HG02642 (cell line): Measurements from ENCODE around the gene STT3B.
A peak's percentile ranks its signal among the peaks of the same experiment; 100 is the strongest.

Experiments
- ATAC-seq: cut with Tn5 transposase; IDR thresholded peaks from one replicate; pipeline ENCODE4 v1.9.1; 2021; ENCODE audit warnings: mild to moderate bottlenecking; ENCODE audit not compliant: unreplicated experiment, poor library complexity

Gene STT3B

DNA sequence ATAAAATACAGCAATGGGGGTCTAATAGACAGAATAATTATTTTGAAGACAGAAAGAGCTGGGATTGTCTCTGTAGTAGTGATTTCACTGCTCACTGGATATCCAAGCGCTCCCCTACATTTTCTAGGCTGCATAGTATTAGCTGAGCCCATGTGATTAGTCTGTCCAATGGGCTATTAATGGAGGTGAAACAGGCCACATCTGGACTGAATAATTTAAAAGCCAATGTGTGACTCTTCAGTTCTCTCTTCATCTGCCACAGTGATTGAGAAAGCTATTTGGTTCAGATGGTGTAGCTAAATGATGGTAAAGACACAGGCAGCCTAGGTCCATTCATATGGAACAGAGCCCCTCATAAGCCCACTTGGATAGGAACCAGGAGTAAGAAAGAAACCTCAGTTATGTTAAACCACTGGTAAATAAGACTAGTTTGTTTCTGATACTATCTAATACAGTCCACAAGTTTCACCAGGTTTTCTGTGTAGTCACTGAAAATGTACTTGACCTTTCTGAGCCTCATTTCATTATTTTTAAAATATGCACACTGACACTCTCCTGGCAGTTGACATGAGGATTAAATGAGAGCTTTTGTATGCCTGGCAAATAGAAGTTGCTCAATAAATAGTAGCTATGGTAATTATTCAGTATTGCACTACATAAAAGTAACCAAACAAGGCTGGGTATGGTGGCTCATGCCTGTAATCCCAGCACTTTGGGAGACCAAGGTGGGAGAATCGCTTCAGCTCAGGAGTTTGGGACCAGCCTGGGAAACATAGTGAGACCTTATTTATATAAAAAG lies 17.0 kb upstream of the STT3B start:
- ATAC-seq, result no peak

DNA sequence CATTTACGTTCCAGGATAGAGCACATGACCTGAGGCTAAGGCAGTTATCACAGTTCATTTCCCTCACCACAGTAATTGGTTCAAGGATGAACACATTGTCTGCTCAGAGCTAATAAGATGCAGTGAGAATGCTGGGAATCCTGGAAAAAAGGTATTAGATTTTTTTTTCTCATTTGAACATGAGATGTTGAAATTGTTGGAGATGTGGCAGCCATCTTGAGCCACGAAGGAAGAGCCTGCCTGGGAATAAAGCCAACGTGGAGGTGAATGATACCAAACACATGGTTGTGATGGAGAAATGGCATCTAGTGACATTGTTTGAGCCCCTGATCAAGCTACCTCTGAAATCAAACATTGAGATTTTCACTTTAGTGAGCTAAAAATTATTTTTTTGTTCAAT lies 16.0 kb upstream of the STT3B start:
- no peak for ATAC-seq

DNA sequence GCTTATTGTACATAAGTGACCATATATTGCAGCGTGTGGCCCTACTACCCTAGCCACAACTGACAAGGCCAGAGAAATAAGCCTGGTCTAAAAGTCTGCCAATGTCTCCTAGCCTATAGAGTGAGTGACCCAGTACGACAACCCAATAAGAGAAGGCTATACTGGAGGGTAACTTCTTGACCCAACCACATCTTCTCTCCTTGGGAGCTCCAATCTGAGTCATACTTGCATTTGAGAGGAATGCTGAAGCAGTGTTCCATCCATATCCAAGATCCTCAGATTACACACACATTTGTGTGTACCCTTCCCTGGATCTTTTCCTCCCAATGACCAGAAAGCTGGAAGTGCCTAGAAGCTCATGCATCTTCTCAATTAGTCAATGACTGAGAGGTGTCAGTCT lies 11.3 kb upstream of the STT3B start:
- ATAC-seq, result no peak

DNA sequence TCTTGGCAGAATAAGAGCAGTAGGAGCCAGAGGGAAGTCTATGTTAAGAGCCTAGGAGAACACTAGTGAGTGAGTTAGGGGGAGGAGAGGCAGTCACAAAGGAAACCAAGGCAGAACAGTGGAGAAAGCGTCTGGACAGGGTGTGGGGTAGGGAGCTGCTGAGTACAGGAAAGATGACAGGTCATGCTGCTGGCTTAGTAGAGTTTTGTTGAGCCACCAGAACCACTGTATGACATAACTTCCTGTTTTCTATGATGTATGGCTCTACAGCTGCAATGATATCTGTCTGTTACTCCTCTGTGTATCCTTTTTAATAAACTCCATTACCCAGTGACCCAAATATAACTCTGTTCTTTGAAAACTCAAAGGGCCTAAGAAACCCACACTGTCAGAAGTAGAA lies 10.6 kb upstream of the STT3B start:
- ATAC-seq, result no peak

DNA sequence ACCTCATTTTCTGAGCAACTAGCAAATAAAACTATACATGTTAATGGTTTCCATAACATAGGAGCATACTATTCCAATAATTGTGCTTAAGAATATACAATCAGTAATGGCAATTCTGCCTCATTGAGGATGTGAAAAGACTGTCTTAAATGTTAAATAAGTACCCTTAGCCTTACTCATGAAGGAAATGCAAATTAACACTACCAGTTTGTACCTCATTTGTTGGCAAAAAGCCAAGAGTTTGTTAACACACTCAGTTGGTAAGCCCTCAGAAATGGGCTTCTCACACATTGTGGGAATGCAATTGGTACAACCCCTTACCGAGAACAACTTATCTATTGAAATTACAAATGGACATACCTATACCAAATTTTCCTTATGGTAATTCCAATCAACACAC lies 9.2 kb upstream of the STT3B start:
- ATAC-seq, result no peak

DNA sequence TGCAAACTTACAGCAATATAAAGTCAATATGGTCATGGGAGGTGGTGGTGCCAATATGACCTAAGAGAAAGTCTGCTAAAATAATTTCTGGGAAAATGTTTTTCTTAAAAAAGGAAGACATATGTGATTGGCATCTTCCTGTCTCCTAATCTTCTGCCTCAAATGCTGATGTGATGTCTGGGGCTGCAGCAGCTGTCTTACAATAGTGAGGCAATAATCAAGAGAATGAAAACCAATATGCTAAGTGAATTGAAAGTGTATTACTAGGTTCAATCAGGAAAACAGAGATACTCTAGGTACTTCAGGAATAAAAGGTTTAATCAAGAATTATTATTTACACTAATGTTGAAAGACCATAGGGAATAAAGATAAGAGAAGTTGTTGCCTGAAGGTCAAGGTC lies 7.2 kb upstream of the STT3B start:
- no peak for ATAC-seq

DNA sequence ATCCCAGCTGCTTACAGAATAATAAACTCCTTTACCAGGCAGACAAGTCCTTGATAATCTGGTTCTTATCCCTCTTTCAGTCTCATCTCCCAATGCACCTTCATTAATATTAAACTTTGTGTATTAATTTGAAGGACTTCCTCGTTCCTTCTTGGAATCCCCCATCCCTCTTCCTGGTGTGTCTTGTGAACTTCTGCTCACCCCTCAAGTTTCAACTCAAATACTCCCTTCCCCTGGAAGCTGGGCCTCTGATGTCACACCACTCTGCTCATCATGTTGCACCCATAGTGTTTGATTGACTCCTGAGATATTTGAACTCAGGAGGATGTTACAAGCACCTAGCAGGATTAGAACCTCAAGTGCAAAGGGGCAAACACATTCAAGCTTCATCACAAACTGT lies 3.3 kb upstream of the STT3B start:
- no peak for ATAC-seq

DNA sequence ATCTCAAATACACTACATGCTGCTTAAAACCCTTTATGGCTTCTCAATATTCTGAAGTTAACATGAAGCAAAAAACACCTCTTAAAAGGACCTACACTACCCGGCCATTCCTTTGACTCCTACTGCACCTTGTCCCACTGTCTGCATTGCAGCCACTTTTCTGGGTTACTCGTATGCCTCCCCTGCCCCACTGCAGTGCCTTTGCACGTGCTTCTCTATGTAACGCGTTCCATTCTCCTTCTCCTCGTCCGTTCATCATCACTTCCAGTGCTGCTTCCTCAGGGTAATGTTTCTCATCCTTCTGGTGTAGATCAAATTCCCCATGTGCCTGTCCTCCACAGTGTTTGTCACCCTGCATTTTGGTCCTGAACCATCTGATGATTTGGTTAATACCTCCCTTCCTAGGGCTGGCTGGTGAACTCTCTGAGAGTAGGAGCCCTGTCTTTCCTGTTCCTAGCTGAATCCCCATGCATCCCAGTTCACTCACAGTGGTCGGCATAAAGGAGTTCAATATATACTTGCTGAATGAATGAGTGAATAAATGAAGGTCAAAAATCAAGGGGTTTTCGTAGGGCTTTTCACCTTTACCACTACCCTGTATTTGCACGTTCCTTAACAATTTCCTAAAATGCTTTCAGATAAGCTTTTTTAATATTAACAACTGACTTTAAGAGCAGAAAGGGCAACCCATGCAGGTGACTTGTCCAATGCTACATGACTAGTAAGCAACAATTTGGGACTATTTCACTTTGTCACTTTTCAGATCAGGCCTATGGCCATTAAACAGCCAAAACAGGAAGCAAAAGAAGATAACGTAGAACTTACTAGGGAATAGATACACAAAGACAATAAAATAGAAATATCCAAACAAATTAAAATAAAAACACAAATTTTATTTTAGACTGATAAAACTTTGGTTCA lies 2.4 kb upstream of the STT3B start:
- ATAC-seq, result no peak

DNA sequence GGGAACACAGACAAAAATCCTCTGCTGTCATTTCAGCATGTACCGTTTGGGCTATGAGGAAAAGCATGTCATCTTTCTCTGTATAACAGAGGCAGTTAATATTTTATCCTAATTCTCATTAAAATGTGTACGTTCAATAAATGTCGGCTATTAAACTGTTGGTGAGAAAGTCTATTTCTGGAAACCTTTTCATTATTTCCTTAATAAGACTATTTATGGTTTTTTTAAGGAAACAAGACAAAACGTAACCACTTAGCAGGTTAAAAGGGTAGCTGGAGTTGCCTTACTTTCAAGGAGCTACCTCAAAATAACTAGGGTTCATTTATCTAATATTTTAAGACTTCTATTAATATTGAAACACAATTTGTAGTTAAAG lies 1.8 kb upstream of the STT3B start:
- ATAC-seq, result no peak

DNA sequence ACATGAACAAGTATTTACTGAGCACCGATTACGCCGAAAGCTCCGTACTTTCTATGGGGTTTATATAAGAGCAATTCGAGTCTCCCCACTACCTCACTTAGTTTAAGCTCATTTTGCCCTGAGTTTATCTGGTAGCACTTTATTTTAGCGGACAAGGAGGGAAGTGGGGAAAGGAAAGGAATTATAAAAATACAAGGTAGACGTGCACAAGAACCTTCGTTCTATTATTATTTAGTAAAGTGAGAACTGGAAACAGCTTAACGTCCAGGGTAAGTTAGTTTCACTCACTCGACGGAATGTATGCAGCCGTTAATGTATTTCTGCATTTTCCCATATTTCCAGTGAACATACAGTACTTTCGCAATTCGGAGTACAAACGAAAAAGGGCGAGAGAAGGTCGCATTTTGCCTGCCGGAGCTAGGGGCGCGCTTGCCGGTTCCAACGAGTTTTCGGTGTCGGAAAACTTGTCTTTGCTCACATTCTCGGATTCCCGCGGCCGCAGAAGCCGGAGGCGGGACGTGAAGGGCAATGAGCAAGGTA lies 1.2 kb upstream of the STT3B start:
- ATAC-seq, result no peak

DNA sequence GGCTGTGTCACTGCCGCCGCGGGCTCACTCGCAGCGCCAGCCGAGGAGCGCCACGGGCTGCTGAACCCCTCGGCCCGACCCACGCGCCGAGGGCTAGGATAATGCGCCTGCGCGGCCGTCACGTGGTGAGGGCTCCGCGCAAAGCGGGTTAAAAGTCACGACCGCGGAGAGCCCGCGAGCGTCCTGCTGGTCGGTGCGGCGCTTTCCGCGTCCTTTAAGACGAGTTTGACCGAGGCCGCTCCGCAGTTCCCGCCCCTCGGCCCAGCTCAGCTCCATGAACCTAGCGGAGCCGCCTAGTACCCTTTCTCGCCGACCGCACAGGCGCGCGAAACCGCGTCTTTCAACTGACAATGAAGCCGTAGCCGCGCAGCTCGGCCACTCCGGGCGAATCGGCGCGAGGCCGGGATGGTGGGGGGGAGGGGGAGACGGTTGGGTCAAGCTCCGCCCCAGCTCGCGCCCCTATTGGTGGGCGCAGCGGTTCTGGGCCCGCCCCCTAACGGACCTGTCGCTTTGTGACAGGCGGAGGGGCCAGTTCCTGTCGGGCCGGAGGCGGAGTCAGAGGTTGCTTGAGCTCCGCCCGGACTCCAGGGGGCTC lies 636 bp upstream of the STT3B start:
- ATAC-seq, result peak; percentile 89

DNA sequence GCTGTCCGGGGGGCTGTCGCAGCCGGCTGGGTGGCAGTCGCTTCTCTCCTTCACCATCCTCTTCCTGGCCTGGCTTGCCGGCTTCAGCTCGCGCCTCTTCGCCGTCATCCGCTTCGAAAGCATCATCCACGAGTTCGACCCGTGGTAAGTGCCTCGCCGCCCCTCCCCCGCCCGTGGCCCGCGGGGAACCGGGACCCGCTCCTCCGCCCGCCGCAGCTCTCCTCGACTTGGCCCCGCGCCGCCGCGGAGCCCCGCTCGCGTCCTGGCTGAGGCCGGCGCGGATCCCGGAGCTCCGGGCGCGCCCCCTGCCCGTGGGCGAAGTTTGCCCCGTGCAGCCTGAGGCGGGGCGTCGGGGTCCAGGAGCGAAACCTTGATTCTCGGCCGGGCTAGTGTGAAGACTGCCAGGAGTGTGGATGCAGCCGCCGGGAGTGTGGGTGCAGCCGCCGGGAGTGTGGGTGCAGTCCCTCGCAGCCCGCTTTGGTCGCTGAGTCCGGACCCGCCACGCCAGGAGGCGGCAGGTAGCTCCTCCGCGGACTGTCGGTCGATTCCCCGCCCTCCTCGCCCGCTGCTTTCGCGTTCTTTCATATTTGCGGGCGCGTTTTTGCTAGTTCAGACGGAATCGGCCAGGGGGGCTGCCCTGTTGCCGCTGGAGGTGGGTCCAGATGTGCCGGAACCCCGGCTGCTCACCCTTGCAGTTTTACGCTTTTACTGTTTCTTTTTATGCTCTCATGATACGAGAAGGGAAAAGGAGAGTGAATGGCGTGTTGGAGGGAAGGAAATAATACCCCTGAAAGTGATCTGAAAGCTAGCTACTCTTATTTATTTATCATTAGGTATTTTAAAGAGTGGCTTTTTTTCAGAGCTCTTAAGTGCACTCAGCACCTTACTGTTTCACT lies 692 bp downstream of the STT3B start:
- peak; percentile 2 for ATAC-seq

DNA sequence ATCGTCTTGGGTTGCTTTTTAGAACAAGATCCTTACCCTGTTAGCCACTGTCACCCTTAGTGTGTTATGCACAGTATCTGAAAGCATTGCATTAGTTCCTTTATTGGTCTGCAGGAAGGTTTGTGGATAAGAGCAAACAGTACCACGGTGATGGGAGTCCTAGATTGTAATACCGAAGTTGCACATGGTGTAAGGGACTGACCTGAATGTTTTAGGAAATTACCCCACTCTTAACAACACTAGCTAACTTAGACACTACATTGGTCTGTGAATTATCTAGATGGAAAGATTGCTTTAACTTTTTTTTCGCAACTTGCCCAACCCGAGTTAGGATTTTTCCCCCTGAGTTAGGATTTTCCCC lies 1.3 kb downstream of the STT3B start:
- ATAC-seq, result no peak

DNA sequence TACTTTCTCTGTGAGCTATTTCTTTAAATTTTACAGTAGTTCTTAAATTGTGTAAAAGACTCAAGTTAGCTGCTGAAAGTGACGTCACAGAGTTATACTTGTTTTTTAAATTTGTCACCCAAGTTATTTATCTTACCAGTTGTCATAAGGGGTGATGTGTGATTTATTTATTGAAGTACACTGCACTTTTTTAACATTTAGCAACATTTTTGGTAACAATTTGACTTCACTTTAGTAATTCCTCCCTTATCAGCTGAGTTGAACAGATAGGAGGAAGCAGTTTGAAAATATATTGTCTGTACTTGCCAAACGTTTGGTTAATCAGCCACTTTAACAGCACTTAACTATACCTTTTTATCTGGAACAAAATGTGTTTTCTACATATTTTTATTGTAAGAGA lies 3.8 kb downstream of the STT3B start:
- ATAC-seq, result no peak

DNA sequence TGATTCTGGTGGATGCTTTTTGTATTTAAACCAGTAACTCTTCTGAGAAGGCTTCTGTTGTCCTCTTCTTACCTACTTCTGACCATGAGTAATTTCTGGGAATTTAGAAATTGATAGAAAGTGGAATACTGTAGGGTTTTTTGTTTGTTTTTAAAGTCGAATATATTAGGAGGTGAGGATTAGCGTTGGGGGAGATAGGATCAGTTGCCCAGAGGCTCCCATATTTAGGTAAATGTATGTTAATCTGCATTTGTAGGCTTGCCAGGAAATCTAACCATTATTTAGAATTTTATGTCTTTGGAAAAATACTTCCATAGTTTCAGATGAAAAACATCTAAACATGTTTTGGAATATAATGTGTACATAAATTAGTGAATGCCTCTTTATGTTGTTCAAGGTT lies 6.1 kb downstream of the STT3B start:
- no peak for ATAC-seq

DNA sequence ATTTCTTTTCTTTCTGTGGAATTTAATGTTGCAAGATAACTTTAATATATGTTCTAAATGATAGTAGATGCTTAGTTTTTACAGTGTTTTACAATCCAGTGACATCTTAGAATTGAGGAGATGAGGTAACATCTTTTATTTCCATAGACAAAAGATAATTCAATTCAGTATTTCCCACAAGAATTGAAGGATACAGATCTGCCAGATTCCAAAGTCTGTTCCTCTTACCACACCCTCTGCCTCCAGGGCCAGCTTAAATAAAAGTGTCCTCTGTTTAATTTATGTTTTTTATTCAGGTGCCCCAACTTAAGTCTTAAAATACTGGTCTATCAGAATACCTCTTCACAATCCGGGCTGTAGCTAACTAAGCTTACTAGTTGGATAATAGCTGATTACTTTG lies 6.5 kb downstream of the STT3B start:
- ATAC-seq, result no peak

DNA sequence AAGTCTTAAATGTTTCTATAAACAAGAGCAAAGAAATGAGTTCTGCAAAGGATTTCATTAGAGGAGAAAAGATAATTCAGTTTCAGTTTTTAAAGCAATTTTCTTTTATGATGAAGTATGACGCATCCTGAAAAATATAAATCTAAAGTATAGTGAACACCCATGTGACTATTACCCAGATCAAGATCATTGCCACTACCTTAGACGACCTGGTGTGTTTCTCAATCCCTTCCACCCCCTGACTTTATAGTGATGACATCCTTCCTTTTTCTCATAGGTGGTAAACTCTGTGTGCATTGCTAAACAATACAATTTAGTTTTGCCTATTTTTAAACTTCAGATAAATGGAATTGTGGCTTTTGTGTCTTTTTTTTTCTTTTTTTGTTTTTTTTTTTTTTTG lies 8.4 kb downstream of the STT3B start:
- ATAC-seq, result no peak

DNA sequence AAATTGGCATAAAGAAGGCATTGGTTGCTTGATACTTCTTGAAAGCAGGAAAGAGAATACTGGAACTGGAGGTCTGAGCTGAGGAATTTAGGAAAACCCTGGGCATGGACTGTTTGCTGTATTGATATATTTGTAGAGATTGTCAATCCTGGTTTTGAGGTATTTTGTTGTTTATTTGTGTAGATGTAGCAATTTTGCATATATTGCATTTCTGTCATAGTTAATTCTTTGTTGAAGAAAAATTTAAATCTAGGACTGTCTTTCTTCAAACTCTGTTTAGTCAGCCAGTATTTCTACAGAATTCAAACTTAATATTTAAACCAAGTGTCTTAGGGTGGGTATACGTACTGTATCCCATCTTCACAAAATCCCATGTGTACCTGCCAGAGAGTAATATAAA lies 9.5 kb downstream of the STT3B start:
- ATAC-seq, result no peak

DNA sequence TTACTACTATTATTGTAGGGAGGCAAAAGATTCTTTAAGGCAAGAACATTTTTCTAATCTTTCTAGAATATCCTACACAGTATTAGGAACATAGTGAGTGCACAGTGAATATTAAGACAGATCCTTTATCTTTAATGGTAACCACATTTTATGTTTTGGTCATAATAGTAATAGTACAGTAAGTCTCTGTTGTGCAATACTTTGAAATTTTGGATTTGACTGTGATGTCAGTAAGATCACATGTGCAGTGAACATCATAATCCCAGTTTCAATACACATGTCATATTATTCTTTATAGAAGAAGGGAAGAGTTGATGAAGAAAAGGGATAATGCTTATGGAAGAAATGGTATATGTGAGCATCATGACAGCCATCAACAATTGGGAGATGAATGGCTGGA lies 10.7 kb downstream of the STT3B start:
- no peak for ATAC-seq

DNA sequence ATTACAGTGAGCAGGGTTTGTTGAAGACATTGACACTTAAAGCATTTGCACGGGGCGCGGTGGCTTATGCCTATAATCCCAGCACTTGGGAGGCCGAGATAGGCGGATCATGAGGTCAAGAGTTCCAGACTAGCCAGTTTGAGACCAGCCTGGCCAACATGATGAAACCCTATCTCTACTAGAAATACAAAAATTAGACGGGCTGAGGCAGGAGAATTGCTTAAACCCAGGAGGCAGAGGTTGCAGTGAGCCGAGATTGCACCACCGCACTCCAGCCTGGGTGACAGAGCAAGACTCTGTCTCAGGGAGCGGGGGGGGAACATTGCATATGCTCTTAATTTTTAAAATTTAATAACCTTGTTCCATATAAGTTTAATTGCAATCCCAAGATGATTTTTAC lies 11.9 kb downstream of the STT3B start:
- no peak for ATAC-seq
